Measurements from ENCODE around the gene CHAT.

CHAT gene

DNA sequence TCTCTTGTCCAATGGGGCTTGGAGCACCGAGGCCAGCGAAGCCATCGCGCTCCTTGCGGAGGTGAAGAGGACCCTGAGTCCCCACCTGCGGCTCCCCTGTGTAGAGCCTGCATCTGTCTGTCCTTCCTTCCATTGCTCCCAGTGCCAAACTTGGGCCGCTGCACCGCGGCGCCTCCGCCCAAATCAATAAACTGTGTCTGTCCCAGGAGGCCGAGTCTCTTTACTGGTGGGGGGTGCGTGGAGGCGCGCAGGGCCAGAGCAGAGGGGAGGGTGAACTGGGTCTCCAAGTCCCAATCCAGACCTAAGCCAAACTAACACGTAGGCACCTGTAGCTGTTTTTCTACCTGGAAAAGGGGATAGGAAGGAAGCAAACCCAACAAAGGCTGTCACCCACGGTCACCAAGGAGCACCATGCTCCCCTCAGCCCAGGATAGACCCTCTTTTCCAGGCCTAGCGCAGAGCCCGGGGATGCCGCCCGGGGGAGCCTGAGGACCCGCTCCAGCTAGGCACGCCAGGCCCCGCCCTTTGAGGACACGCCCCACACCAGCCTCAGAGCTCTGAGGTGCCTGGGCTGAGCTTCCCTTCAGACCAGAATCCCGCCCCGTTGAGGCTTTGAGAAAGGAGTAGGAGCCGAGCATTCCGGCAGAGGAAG is 1.2 kb upstream of the CHAT start:
- DNase-seq = no peak

GRCh38 chr10:49613165-49613881 is 514 bp upstream of the CHAT start:
- DNase-seq = no peak

DNA sequence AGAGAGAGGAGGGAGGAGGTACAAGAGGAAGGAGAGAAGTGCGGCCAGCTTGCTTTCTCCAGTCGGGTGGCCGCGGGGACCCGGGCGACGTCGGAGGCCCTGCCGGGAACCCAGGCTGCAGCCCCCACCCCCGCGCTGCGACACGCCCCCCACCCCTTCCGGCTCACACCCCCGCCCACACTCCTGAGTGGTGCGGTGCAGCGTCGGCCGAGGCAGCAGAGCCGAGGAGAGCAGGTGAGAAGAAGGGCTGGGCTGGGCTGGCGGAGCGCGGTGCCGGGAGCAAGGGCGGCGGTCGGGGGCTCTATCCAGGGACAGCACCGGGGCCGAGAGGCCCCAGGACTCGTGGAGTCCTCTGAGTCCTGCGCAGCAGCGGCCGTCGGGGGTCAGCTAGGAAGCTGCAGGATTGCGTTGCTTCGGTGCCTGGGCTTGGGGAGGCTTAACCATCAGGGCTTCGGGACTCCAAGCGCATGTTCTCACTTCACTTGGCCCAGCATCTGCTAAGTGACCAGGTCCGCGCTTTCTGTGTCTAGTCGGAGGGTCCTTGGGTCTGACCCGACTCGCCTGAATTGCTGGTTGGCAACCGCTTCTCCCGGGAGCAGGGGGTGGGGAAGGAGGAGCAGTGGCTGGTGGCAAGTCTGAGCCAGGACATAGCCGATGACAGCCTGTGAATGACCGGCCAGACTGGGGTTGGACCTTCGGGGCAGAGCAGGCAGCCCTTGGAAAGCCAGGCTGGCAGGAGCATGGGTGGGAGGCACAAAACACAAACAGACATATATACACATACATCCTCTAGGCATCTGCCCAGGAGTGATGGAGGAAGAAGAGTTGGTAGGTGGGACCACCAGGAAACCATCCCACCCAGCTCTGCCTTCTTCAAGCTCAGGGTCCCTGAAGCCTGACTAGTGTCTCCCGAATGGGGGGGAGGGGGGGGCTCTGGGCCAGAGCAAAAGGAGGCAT is 683 bp downstream of the CHAT start:
- DNase-seq = no peak

DNA sequence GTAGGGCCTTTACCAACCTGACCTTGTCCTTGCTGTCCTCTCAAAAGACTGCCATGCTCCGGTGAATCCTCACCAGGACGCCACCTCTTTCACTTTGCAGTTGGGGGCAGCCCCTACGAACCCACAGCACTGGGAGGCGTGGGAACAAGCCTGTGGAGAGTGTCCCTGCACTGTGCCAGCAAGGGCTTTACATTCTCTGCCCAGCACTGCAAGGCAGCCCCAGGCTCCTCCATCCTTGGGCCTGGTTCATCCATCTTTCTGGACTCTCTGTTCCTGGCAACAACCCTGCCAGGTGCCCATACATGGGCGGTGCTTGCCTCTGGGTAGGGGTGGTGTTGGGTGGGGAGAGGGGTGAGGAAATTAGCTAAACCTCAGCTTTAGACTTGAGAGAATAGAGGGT is 1.4 kb downstream of the CHAT start:
- DNase-seq = no peak

- no peak for DNase-seq
Measured at GRCh38 chr10:49615721-49616120, 1.9 kb downstream of the CHAT start.

DNA sequence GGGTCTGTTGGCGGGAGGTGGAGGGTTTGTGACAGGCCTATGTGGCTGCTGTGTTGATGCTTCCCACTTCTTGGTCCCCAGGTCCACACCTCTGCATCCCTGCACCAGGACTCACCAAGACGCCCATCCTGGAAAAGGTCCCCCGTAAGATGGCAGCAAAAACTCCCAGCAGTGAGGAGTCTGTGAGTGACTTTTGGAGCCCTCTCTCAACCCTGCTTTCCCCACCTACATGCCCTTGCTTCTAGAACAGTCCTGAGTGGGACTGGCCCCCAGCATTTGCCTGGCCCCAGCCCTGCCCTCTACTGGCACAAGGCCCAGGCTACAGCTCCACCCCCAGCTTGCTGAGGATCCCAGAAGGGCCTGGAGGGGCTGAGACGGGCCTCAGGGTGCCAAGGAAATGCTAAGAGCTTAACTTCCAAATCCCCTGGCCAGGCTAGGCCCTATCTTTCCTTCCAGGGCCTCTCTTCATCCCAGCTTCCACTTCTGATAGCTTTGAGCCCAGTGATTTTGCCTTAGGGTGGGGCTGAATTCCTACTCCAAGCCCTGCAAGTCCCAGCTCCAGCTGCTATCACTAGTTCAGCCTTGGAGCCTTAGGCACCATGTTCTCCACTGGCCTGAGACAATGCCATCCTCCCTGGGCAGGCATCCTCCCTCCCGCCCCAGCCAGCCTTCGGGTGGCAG is 2.7 kb downstream of the CHAT start:
- no peak for DNase-seq

- no peak for DNase-seq
Measured at GRCh38 chr10:49617121-49618020, 3.5 kb downstream of the CHAT start.

- no peak for DNase-seq
Measured at GRCh38 chr10:49618821-49619220, 5.0 kb downstream of the CHAT start.

GRCh38 chr10:49619613-49620012 is 5.8 kb downstream of the CHAT start:
- no peak for DNase-seq

DNA sequence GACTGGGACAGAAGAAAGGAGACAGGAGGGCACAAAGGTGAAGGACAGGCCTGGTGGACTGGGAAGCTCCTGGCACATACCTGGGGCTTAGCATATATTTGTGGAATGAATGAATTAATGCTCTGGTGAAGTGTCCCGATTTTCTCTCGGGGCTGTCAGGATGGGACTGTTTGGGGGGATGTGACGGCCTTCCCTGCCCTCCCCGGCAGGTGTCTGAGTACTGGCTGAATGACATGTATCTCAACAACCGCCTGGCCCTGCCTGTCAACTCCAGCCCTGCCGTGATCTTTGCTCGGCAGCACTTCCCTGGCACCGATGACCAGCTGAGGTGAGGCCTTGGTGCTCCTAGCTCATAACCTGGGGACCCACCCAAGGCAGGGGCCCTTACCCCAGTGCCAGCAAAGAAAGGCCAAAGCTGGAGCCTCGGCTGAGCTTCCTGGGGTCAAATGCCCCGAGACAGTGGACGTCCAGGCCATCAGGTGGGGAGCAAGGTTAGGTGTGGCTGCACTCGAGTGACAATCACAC is 6.5 kb downstream of the CHAT start:
- no peak for DNase-seq

- no peak for DNase-seq
Measured at GRCh38 chr10:49620841-49621378, 7.1 kb downstream of the CHAT start.

GRCh38 chr10:49621561-49621960 is 7.7 kb downstream of the CHAT start:
- no peak for DNase-seq

GRCh38 chr10:49622426-49623425 is 8.9 kb downstream of the CHAT start:
- DNase-seq = no peak

DNA sequence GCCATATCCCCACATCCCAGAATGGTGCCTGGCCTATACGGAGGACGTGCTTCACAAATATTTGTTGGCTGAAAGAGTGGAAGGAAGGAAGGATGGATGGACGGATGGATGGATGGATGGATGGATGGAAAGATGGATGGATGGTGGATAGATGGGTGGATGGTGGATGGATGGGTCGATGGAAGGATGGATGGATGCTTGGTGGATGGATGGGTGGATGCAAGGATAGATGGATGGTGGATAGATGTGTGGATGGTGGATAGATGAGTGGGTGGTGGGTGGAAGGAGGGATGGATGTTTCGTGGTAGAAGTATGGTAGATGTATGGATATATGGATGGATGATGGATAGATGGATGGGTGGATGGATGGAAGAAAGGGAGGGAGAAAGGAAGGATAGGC is 10.8 kb downstream of the CHAT start:
- DNase-seq = no peak

DNA sequence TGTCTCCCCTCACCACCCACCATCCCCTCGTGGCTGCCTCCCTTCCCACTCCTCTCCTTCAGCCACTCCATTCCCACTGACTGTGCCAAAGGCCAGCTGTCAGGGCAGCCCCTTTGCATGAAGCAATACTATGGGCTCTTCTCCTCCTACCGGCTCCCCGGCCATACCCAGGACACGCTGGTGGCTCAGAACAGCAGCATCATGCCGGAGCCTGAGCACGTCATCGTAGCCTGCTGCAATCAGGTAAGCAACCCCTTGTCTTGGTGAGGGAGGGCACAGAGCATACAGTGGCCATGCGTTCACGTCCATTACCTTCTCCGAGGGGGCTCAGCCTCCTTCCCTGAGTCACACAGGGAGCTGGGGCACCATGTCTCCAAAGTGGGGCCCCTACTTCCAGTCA is 11.6 kb downstream of the CHAT start:
- no peak for DNase-seq

DNA sequence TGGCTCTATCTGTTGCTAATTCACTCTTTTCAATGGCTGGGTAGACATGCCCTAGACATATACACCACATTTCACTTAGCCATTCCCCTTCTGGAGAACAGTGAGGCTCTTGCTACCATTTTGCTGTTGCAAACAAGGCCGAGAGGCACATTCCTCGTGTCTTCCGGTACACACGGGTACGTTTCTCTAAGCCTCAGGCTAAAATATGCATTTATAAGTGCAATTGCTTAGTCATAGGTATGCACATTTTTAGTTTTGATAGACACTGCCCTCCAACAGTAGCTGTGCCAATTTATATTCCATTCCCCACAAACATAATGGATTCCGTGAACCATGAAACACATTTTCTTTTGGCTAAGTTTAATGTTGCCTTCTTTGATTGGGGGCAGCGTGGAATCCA is 13.2 kb downstream of the CHAT start:
- no peak for DNase-seq

DNA sequence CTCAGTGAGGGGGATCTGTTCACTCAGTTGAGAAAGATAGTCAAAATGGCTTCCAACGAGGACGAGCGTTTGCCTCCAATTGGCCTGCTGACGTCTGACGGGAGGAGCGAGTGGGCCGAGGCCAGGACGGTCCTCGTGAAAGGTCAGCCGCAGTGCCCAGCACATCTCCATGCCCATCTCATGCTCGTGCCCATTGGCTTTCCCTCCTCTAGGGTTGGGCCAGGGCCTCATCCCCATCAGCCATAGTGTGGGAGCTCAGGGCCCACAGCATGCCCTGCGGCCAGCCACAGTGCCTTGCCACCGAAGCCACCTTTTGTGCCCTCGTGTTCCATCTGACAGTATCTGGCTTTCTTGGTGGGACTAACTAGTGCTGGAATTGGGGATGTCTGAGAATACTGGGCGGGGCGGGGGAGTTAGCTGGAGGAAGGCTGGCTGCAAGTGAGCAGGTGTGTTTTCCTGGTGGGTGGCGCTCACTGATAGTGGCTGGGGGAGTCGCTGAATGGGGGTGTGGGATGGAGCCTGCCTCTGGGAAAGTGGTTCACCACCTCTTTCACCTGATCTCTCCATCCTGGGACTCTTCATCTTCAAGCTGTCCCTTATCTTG is 13.9 kb downstream of the CHAT start:
- DNase-seq = no peak

DNA sequence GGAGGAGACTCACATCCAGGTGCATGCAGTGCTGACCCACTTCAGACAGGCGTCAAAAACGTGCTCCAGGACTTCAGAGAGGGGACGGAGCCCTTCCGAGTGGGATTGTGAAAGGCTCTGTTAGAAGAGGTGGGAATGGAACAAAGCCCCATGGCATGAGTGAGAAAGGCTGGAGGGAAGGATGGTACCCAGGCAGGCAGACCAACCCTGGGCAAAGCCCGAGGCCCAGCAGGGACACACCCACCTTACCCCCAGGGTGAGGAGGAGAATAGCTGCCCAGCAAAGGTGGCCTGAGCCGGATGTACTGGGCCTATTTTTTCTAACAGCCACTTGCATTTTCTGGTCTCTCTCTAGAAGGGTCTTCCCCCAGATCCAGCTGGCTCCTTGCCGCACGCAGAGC is 14.8 kb downstream of the CHAT start:
- no peak for DNase-seq

GRCh38 chr10:49629431-49629881 is 15.6 kb downstream of the CHAT start:
- no peak for DNase-seq

DNA sequence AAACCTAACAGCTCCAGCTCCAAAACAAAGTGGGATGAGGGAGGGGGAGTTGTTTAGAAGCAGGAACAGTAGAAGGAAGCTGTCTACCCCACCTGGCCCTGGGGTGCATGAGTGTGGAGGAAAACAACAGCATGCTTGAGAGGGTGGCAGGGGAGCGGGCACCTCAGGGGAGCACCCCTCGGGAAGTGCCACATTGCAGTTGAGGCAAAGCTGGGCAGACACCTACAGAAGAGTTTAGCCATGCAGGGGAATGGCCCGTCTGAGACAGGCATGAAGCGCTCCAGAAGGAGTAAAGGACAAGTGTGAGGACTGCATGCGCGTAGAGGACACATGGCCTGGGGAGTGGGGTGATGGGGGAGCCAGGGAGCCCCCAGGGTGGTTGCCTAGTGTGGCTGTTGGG is 18.1 kb downstream of the CHAT start:
- no peak for DNase-seq

All from activated CD4-positive, alpha-beta T cell treated with anti-CD3 and anti-CD28 coated beads, Interleukin-2, amount 50 U/mL, for 4 hours (primary cell).